Nephron progenitor cell (in vitro differentiated cells): ENCODE results near the gene KCTD19.

ENCODE experiments used
- DNase-seq: peaks from one replicate; pipeline ENCODE4 v3.0.0; 2021
- H3K27ac Mint-ChIP-seq: 2 replicates; pipeline ENCODE4 v1.8.0; 2021; ENCODE audit warnings: mild to moderate bottlenecking, moderate library complexity, mixed read lengths
- H3K27me3 Mint-ChIP-seq: 2 replicates; pipeline ENCODE4 v1.8.0; 2021; ENCODE audit warnings: mild to moderate bottlenecking, low read depth, mixed read lengths; ENCODE audit not compliant: poor library complexity
- H3K36me3 Mint-ChIP-seq: 2 replicates; pipeline ENCODE4 v1.8.0; 2021; ENCODE audit warnings: low read depth, mixed read lengths
- H3K4me1 Mint-ChIP-seq: 2 replicates; pipeline ENCODE4 v1.8.0; 2021; ENCODE audit warnings: mixed read lengths
- H3K4me3 Mint-ChIP-seq: 2 replicates; pipeline ENCODE4 v1.8.0; 2021; ENCODE audit warnings: mild to moderate bottlenecking, moderate library complexity, mixed read lengths
- H3K9me3 Mint-ChIP-seq: 2 replicates; pipeline ENCODE4 v1.8.0; 2021; ENCODE audit warnings: mild to moderate bottlenecking, moderate library complexity, mixed read lengths
- CTCF ChIP-seq: fragments of 200-600 bp; sonication (generic); IDR thresholded peaks from 2 replicates; pipeline ENCODE4 v1.5.0; 2021; ENCODE audit warnings: antibody characterized with exemption

Gene KCTD19

GRCh38 chr16:67250045-67250327 lies 76.6 kb downstream of the KCTD19 start:
- no peak for TF ChIP-seq CTCF
- Mint-ChIP-seq H3K27ac (no peak overlapping the region), H3K27me3 (peaks cover 53% of the 10 kb centered on the region), H3K4me3 (peak overlapping the region; percentile 83), H3K9me3 (no peaks in the 10 kb centered on the region), H3K4me1 (peaks cover 34% of the 10 kb centered on the region), H3K36me3 (no peaks in the 10 kb centered on the region)
- DNase-seq, result no peak

- Mint-ChIP-seq H3K36me3 (no peaks in the 10 kb centered on the region), H3K4me1 (peaks cover 39% of the 10 kb centered on the region), H3K27ac (no peak overlapping the region), H3K4me3 (peak overlapping the region; percentile 83), H3K9me3 (no peaks in the 10 kb centered on the region), H3K27me3 (peaks cover 53% of the 10 kb centered on the region)
- no peak for TF ChIP-seq CTCF
- no peak for DNase-seq
Measured at GRCh38 chr16:67249178-67250044, 77.1 kb downstream of the KCTD19 start.

GRCh38 chr16:67248401-67249177 lies 78.0 kb downstream of the KCTD19 start, which contains the start of gene SLC9A5:
TSS of gene SLC9A5 (plus strand) at chr16:67248979. CDS start at chr16:67249015, 36 bp downstream.
- Mint-ChIP-seq H3K27ac (no peak within 1 kb of the TSS), H3K9me3 (no peaks in the 10 kb centered on the region), H3K27me3 (peaks cover 53% of the 10 kb centered on the region), H3K36me3 (no peaks in the 10 kb centered on the region), H3K4me3 (peak within 1 kb of the TSS; percentile 83), H3K4me1 (peaks cover 45% of the 10 kb centered on the region)
- TF ChIP-seq CTCF, result no peak
- DNase-seq, result peak; percentile 56

- no peak overlapping the region for H3K27ac Mint-ChIP-seq
Measured at GRCh38 chr16:67248073-67248400, 78.5 kb downstream of the KCTD19 start.

GRCh38 chr16:67247192-67248072 lies 79.1 kb downstream of the KCTD19 start, which contains the start of gene FHOD1:
TSS of gene FHOD1 (minus strand) at chr16:67247481. CDS start at chr16:67247410, 71 bp downstream.
- Mint-ChIP-seq H3K36me3 (no peaks in the 10 kb centered on the region), H3K4me1 (peaks cover 45% of the 10 kb centered on the region), H3K27me3 (peaks cover 49% of the 10 kb centered on the region), H3K9me3 (no peaks in the 10 kb centered on the region), H3K4me3 (peak within 1 kb of the TSS; percentile 81), H3K27ac (peak within 1 kb of the TSS; percentile 36)
- peak; percentile 99 for DNase-seq
- TF ChIP-seq CTCF, result no peak

More at GRCh38 chr16:67248073-67248400, 78.5 kb downstream of the KCTD19 start:
- Mint-ChIP-seq H3K9me3 (no peaks in the 10 kb centered on the region), H3K27me3 (peaks cover 53% of the 10 kb centered on the region), H3K36me3 (no peaks in the 10 kb centered on the region), H3K4me1 (peaks cover 45% of the 10 kb centered on the region), H3K4me3 (peak overlapping the region; percentile 81)
- no peak for TF ChIP-seq CTCF
- DNase-seq, result no peak
